ENCODE results near the gene NECTIN1.

Gene NECTIN1

DNA sequence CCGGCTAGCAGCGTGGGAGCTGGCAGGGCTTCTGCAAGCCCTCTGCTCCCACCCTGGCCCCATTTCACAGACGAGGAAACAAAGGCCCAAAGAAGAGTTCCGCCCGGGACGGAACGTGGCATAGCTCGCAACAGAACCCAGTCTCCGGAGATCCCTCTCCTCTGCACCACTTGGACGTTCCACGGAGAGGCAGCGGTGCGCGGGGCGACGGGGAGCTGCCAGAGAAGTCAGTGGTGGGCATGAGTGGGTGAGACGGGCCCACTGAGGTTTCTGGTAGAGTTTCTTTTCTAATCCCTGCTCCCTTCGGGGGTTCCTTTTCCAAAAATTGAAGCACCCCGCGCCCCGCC, 554 bp upstream of the NECTIN1 start:
- 0 to 1% methylated on average over 7 to 13 of the region's 21 CpGs for WGBS, 2 experiments (ENCODE audit: insufficient coverage in 2 of 2)
- Histone ChIP-seq H3K4me1 (ENCODE audit: control insufficient read depth, insufficient read depth, low read length, poor library complexity, severe bottlenecking) (peaks cover 8% of the 10 kb centered on the region), H3K36me3 (ENCODE audit: control insufficient read depth, insufficient read depth, low read length) (no peaks in the 10 kb centered on the region), H3K27ac (ENCODE audit: low read depth, low read length, severe bottlenecking) (no peak overlapping the region), H3K9me3 (ENCODE audit: control insufficient read depth, low read length) (no peaks in the 10 kb centered on the region), H3K4me3 (ENCODE audit: extremely low read depth, insufficient read depth, low read length, poor library complexity, severe bottlenecking) (peak overlapping the region; percentile 81)

GRCh38 chr11:119728211-119728626, 781 bp downstream of the NECTIN1 start:
- Histone ChIP-seq H3K4me3 (ENCODE audit: extremely low read depth, insufficient read depth, low read length, poor library complexity, severe bottlenecking) (peak overlapping the region; percentile 81), H3K36me3 (ENCODE audit: control insufficient read depth, insufficient read depth, low read length) (no peaks in the 10 kb centered on the region), H3K27ac (ENCODE audit: low read depth, low read length, severe bottlenecking) (no peak overlapping the region), H3K9me3 (ENCODE audit: control insufficient read depth, low read length) (no peaks in the 10 kb centered on the region), H3K4me1 (ENCODE audit: control insufficient read depth, insufficient read depth, low read length, poor library complexity, severe bottlenecking) (peaks cover 8% of the 10 kb centered on the region)
- 0 to 1% methylated on average over 20 to 25 of the region's 30 CpGs for WGBS, 2 experiments (ENCODE audit: insufficient coverage in 2 of 2)

DNA sequence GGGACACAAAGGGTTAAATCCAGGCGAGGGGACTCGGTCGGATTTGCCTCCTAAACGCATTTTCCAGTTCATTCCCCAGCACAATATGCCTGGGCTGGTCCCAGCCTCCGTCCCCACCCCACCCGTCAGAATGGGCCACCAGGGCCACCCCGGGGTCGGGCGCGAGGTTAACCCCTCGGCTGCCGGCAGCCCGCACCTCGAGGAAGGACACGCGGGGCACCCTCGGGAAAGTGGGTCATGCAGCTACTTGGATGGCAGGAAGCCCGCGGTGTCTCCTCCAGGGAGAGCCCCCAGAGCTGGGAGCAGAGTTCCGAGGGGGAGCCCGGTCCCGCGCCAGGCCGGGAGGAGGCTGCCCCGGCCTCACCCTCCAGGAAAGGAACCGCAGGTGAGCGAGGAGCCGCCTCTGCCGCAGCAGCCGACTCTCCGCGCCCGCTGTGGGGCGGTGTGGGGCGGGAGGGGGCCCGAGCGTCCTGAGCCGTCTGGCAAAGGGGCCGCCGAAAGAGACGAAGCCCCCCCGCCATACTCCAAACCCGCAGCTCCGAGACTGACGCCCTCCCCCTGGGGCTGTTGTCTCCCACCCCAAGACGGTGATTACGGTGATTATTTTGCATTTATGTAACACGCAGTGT, 1.4 kb downstream of the NECTIN1 start:
- 0% methylated on average over 21 to 27 of the region's 48 CpGs for WGBS, 2 experiments (ENCODE audit: insufficient coverage in 2 of 2)
- Histone ChIP-seq H3K27ac (ENCODE audit: low read depth, low read length, severe bottlenecking) (no peak overlapping the region), H3K36me3 (ENCODE audit: control insufficient read depth, insufficient read depth, low read length) (no peaks in the 10 kb centered on the region)

GRCh38 chr11:119726585-119727522, 2.1 kb downstream of the NECTIN1 start:
- H3K9me3 ChIP-seq (ENCODE audit: control insufficient read depth, low read length), result no peaks in the 10 kb centered on the region

More for the DNA sequence above, 1.4 kb downstream of the NECTIN1 start:
- Histone ChIP-seq H3K4me3 (ENCODE audit: extremely low read depth, insufficient read depth, low read length, poor library complexity, severe bottlenecking) (peak overlapping the region; percentile 81), H3K9me3 (ENCODE audit: control insufficient read depth, low read length) (no peaks in the 10 kb centered on the region), H3K4me1 (ENCODE audit: control insufficient read depth, insufficient read depth, low read length, poor library complexity, severe bottlenecking) (peaks cover 8% of the 10 kb centered on the region)

DNA sequence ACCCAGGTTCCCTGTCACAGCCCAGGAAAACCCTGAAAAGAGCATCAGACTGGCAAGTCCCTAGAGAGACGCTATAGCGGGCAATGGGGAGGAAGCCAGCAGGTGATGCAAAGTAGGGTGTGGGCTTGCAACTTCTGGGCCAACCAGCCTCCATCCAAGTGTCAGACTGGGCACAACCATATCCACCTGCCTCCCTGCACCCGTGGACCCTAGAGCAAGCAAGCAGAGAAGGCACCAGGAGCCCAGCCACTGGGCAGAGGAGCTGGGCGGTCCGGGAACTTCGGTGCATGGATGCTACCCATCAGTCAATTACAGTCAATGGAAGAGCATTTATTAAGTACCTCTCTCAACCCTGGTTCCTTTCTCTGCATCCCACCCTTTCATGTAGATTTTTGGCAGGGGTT, 2.8 kb downstream of the NECTIN1 start:
- Histone ChIP-seq H3K27ac (ENCODE audit: low read depth, low read length, severe bottlenecking) (no peak overlapping the region), H3K36me3 (ENCODE audit: control insufficient read depth, insufficient read depth, low read length) (no peaks in the 10 kb centered on the region), H3K4me3 (ENCODE audit: extremely low read depth, insufficient read depth, low read length, poor library complexity, severe bottlenecking) (peak overlapping the region; percentile 81), H3K9me3 (ENCODE audit: control insufficient read depth, low read length) (no peaks in the 10 kb centered on the region), H3K4me1 (ENCODE audit: control insufficient read depth, insufficient read depth, low read length, poor library complexity, severe bottlenecking) (peaks cover 8% of the 10 kb centered on the region)
- 26 to 45% methylated on average over 4 to 6 of the region's 6 CpGs for WGBS, 2 experiments (ENCODE audit: insufficient coverage in 2 of 2)

More at GRCh38 chr11:119726585-119727522, 2.1 kb downstream of the NECTIN1 start:
- 8 to 9% methylated on average over 18 to 19 of the region's 21 CpGs for WGBS, 2 experiments (ENCODE audit: insufficient coverage in 2 of 2)
- H3K27ac ChIP-seq (ENCODE audit: low read depth, low read length, severe bottlenecking), result no peak overlapping the region
- H3K4me3 ChIP-seq (ENCODE audit: extremely low read depth, insufficient read depth, low read length, poor library complexity, severe bottlenecking), result peak overlapping the region; percentile 81
- H3K4me1 ChIP-seq (ENCODE audit: control insufficient read depth, insufficient read depth, low read length, poor library complexity, severe bottlenecking), result peaks cover 8% of the 10 kb centered on the region
- H3K36me3 ChIP-seq (ENCODE audit: control insufficient read depth, insufficient read depth, low read length), result no peaks in the 10 kb centered on the region

DNA sequence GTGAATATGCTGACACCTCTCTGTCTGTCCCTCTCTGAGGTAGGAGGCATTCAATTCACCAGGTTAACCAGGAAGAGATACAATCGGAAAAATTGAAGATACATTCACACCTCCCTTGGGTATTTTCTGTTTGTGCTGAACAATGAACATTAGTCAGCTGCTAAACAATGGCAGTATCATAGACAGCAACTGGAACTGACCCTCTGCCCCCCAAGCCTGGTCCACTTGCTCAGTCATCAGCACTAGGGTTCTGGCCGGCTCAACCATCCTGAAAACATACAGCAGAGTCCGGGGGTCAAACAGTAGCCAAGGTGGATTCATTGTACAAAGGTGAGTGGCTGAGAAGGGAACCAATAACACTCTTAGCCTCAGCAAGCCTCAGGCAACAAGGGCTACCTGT, 4.0 kb downstream of the NECTIN1 start:
- no peak overlapping the region for H3K4me3 ChIP-seq (ENCODE audit: extremely low read depth, insufficient read depth, low read length, poor library complexity, severe bottlenecking)
- peaks cover 8% of the 10 kb centered on the region for H3K4me1 ChIP-seq (ENCODE audit: control insufficient read depth, insufficient read depth, low read length, poor library complexity, severe bottlenecking)
- no peaks in the 10 kb centered on the region for H3K9me3 ChIP-seq (ENCODE audit: control insufficient read depth, low read length)

GRCh38 chr11:119723952-119724325, 5.1 kb downstream of the NECTIN1 start:
- no peak overlapping the region for H3K4me3 ChIP-seq (ENCODE audit: extremely low read depth, insufficient read depth, low read length, poor library complexity, severe bottlenecking)

More for the DNA sequence above, 4.0 kb downstream of the NECTIN1 start:
- WGBS, 2 experiments (ENCODE audit: insufficient coverage in 2 of 2), result 90 to 94% methylated on average over 2 to 3 of the region's 3 CpGs
- Histone ChIP-seq H3K27ac (ENCODE audit: low read depth, low read length, severe bottlenecking) (no peak overlapping the region), H3K36me3 (ENCODE audit: control insufficient read depth, insufficient read depth, low read length) (no peaks in the 10 kb centered on the region)

DNA sequence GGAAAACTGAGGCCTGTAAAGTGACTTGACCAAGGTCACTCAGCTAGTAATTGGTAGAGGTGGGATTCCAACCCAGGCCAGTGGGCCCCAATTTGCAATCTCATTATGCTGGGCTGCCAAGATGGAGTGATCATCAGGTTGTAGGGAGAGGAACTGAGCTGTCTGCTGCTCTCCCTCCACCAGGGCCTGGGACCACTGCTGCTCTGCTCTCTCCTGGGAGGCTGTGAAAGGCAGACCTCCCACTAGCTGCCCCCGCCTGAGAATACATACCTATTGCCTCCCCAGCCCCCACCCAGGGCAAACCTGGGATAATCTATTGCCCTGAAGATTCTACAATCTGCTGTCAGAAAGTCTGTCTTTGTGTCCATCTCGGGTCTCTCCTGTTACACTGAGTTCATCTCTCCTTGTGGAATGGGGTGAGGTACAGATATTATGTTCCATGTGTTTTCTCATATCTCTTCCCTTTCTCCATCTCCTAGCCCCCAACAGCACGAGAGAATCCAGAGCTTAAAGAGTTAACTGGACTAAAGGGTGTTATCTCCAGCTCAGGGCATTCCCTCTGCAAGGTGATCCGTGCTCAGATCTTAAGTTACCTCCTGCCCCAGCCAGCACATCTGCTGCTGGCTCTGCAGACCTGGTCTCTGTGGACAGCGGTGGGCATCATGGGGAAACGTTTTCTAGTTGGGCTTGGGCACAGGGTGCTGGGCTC, 5.6 kb downstream of the NECTIN1 start:
- no peaks in the 10 kb centered on the region for H3K36me3 ChIP-seq (ENCODE audit: control insufficient read depth, insufficient read depth, low read length)
- WGBS, 2 experiments (ENCODE audit: insufficient coverage in 2 of 2), result 55 to 62% methylated on average over 4 of the region's 6 CpGs
- H3K9me3 ChIP-seq (ENCODE audit: control insufficient read depth, low read length), result no peaks in the 10 kb centered on the region
- peaks cover 8% of the 10 kb centered on the region for H3K4me1 ChIP-seq (ENCODE audit: control insufficient read depth, insufficient read depth, low read length, poor library complexity, severe bottlenecking)
- no peak overlapping the region for H3K27ac ChIP-seq (ENCODE audit: low read depth, low read length, severe bottlenecking)
- no peak overlapping the region for H3K4me3 ChIP-seq (ENCODE audit: extremely low read depth, insufficient read depth, low read length, poor library complexity, severe bottlenecking)

More at GRCh38 chr11:119723952-119724325, 5.1 kb downstream of the NECTIN1 start:
- Histone ChIP-seq H3K27ac (ENCODE audit: low read depth, low read length, severe bottlenecking) (no peak overlapping the region), H3K36me3 (ENCODE audit: control insufficient read depth, insufficient read depth, low read length) (no peaks in the 10 kb centered on the region), H3K4me1 (ENCODE audit: control insufficient read depth, insufficient read depth, low read length, poor library complexity, severe bottlenecking) (peaks cover 8% of the 10 kb centered on the region), H3K9me3 (ENCODE audit: control insufficient read depth, low read length) (no peaks in the 10 kb centered on the region)
- 75 to 77% methylated on average over 4 of the region's 4 CpGs for WGBS, 2 experiments (ENCODE audit: insufficient coverage in 2 of 2)

- Histone ChIP-seq H3K4me3 (ENCODE audit: extremely low read depth, insufficient read depth, low read length, poor library complexity, severe bottlenecking) (no peak overlapping the region), H3K36me3 (ENCODE audit: control insufficient read depth, insufficient read depth, low read length) (no peaks in the 10 kb centered on the region), H3K9me3 (ENCODE audit: control insufficient read depth, low read length) (no peaks in the 10 kb centered on the region), H3K4me1 (ENCODE audit: control insufficient read depth, insufficient read depth, low read length, poor library complexity, severe bottlenecking) (peaks cover 8% of the 10 kb centered on the region), H3K27ac (ENCODE audit: low read depth, low read length, severe bottlenecking) (no peak overlapping the region)
- 90 to 92% methylated on average over 10 of the region's 10 CpGs for WGBS, 2 experiments (ENCODE audit: insufficient coverage in 2 of 2)
These were observed 6.7 kb downstream of the NECTIN1 start for GRCh38 chr11:119722281-119722794.
